Measurements from ENCODE around the gene MAP7D1. TPM values are rescaled to one million over a fixed set of nuclear protein-coding genes. Genes with fewer than 3 reads are reported as not detected.

Gene MAP7D1
- total RNA-seq, 1 experiment from 2014 or later, result 173 TPM

GRCh38 chr1:36154765-36155407, 1.1 kb upstream of the MAP7D1 start:
- intact Hi-C loops (cut with micrococcal nuclease; ENCODE audit: unreplicated experiment), result no loop called here
- Histone ChIP-seq H3F3A (ENCODE audit: insufficient read depth, low read depth) (peaks cover 14% of the 10 kb centered on the region), H3K79me2 (ENCODE audit: low read depth) (peaks cover 38% of the 10 kb centered on the region), H3K4me3 (peak overlapping the region; percentile 99; the same call in 1 of the 2 replicates), H3K9me3 (ENCODE audit: insufficient read depth, low read depth) (no peaks in the 10 kb centered on the region), H4K20me1 (ENCODE audit: insufficient read depth) (peaks cover 10% of the 10 kb centered on the region; the same call in 1 of the 2 replicates), H3K4me1 (replicated peaks; ENCODE audit: insufficient read depth) (peaks cover 52% of the 10 kb centered on the region), H2AFZ (peak overlapping the region; percentile 74), H3K27ac (peak overlapping the region; percentile 77), H3K4me2 (peak overlapping the region; percentile 88), H3K36me3 (ENCODE audit: low read depth) (no peaks in the 10 kb centered on the region), H3K9me2 (ENCODE audit: insufficient read depth) (no peaks in the 10 kb centered on the region), H3K27me3 (ENCODE audit: insufficient read depth, low read depth) (no peaks in the 10 kb centered on the region)
- no TSS peak for BruUV-seq (replicated peaks)
- peak in 1 of 2 experiments; percentile 23 for DNase-seq
- ChIA-PET POLR2A (ENCODE audit: unreplicated experiment) (interaction anchor here (0.6 kb wide), 2 partner anchors 29 to 31 kb away, joined by 3 to 8 read pairs; no protein-coding TSS in a partner anchor), CTCF (interaction anchor here (0.8 kb wide), 1 partner anchor 145 kb away, joined by 3 read pairs; no protein-coding TSS in a partner anchor)
- no peak for TF ChIP-seq EZH2 (IDR thresholded peaks at IDR 0.05; ENCODE audit: low read depth)
- no peak for TF ChIP-seq CTCF (conservative IDR thresholded peaks at IDR 0.05)

GRCh38 chr1:36156329-36157114, 562 bp downstream of the MAP7D1 start:
- ChIA-PET POLR2A (ENCODE audit: unreplicated experiment) (interaction anchor here (0.6 to 0.7 kb wide), 3 partner anchors 137 to 252 kb away, joined by 3 to 4 read pairs (median 3); no protein-coding TSS in a partner anchor), CTCF (interaction anchor here (0.6 to 1.4 kb wide), 3 partner anchors 31 to 107 kb away, joined by 3 to 4 read pairs (median 3); no protein-coding TSS in a partner anchor)
- Histone ChIP-seq H3K36me3 (ENCODE audit: low read depth) (no peaks in the 10 kb centered on the region), H3K4me2 (peak overlapping the region; percentile 88), H2AFZ (peak overlapping the region; percentile 75), H4K20me1 (ENCODE audit: insufficient read depth) (peaks cover 14% of the 10 kb centered on the region; the same call in 1 of the 2 replicates), H3K4me1 (replicated peaks; ENCODE audit: insufficient read depth) (peaks cover 54% of the 10 kb centered on the region), H3K9me3 (ENCODE audit: insufficient read depth, low read depth) (no peaks in the 10 kb centered on the region), H3K79me2 (ENCODE audit: low read depth) (peaks cover 55% of the 10 kb centered on the region), H3F3A (ENCODE audit: insufficient read depth, low read depth) (peaks cover 17% of the 10 kb centered on the region; the same call in 1 of the 2 replicates), H3K4me3 (peak overlapping the region; percentile 99), H3K27ac (peak overlapping the region; percentile 77), H3K9me2 (ENCODE audit: insufficient read depth) (no peaks in the 10 kb centered on the region), H3K27me3 (ENCODE audit: insufficient read depth, low read depth) (no peaks in the 10 kb centered on the region)
- BruUV-seq (replicated peaks), result TSS peak; percentile 51
- DNase-seq, result peak in 1 of 2 experiments; percentile 73
- TF ChIP-seq CTCF (conservative IDR thresholded peaks at IDR 0.05) (no peak), EZH2 (IDR thresholded peaks at IDR 0.05; ENCODE audit: low read depth) (no peak)
- intact Hi-C loops (cut with micrococcal nuclease; ENCODE audit: unreplicated experiment), result no loop called here

Data from PC-9 (cell line).